Measurements from ENCODE around the gene SLC17A7. TPM values are rescaled to one million over a fixed set of nuclear protein-coding genes. Genes with fewer than 3 reads are reported as not detected.

SLC17A7 gene
- total and polyA plus RNA-seq, 2 of the 13 experiments (the other 11 are each of a cell fraction or from before 2014, with no cell fraction given), result 0.32 TPM; not detected in 1

DNA sequence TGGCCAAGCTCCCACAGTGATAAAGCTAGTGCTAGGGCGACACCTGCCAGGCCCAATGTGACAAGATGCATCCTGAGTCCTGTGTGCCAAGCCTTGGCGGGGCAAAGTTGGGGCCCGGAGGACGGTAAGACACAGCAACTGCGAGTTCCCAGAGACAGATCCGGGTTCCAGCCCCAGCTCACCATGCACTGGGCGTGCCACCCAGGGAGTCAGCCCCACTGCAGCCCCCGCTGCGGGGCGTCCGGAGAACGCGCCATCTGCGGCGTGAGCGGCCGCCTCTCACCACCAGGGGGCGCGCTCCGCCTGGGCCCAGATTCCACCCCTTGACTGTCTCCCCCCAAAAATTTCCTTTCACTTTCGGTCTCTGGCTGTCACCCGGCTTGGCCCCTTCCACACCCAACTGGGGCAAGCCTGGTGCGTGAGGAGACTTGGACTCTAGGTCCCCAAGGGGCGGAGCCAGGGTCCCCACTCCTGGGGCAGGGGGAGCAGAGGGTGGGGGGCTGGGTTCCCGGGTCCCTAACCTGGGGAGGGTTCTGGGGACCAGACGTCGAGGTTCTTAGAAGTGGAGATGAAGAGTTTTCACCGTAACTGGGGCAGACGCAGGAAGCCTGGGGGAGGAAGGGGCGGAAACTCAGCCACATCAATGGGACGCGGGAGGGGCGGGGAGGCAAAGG is 32.7 kb upstream of the SLC17A7 start, which contains the start of gene FLT3LG (continued):
- TF ChIP-seq, protein P1, sequence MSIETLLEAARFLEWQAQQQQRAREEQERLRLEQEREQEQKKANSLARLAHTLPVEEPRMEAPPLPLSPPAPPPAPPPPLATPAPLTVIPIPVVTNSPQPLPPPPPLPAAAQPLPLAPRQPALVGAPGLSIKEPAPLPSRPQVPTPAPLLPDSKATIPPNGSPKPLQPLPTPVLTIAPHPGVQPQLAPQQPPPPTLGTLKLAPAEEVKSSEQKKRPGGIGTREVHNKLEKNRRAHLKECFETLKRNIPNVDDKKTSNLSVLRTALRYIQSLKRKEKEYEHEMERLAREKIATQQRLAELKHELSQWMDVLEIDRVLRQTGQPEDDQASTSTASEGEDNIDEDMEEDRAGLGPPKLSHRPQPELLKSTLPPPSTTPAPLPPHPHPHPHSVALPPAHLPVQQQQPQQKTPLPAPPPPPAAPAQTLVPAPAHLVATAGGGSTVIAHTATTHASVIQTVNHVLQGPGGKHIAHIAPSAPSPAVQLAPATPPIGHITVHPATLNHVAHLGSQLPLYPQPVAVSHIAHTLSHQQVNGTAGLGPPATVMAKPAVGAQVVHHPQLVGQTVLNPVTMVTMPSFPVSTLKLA (IDR thresholded peaks at IDR 0.05), result no peak
- TF ChIP-seq ZNF274 (CRISPR knock-in tag; IDR thresholded peaks at IDR 0.05) (no peak), BRCA1 (CRISPR knock-in tag; IDR thresholded peaks at IDR 0.05) (no peak), TBL1XR1 (IDR thresholded peaks at IDR 0.05; ENCODE audit: borderline replicate concordance, low read length, partially characterized antibody) (no peak), ZNF331 (CRISPR knock-in tag; IDR thresholded peaks at IDR 0.05) (peak; percentile 32; the same call in 1 of the 2 replicates), NFE2 (CRISPR knock-in tag; IDR thresholded peaks at IDR 0.05) (no peak), FOXJ3 (CRISPR knock-in tag; IDR thresholded peaks at IDR 0.05; ENCODE audit: borderline replicate concordance) (no peak), KLF11 (CRISPR knock-in tag; IDR thresholded peaks at IDR 0.05) (no peak), DMAP1 (CRISPR knock-in tag; IDR thresholded peaks at IDR 0.05) (peak; percentile 39; the same call in 1 of the 2 replicates), TOE1 (CRISPR knock-in tag; IDR thresholded peaks at IDR 0.05) (no peak), ZNF720 (CRISPR knock-in tag; IDR thresholded peaks at IDR 0.05) (no peak), FLYWCH1 (CRISPR knock-in tag; IDR thresholded peaks at IDR 0.05) (no peak), EEA1 (CRISPR knock-in tag; IDR thresholded peaks at IDR 0.05; ENCODE audit: borderline replicate concordance) (no peak), XBP1 (CRISPR knock-in tag; IDR thresholded peaks at IDR 0.05) (no peak), KDM6A (CRISPR knock-in tag; IDR thresholded peaks at IDR 0.05; ENCODE audit: low read depth) (no peak), BORCS8-MEF2B (CRISPR knock-in tag; IDR thresholded peaks at IDR 0.05) (no peak; the same call in 1 of the 2 replicates), SPEN (CRISPR knock-in tag; IDR thresholded peaks at IDR 0.05; ENCODE audit: low read depth) (no peak), KAT2B (IDR thresholded peaks at IDR 0.05; ENCODE audit: borderline replicate concordance, low read depth, low read length) (no peak)
- TF ChIP-seq, protein P2, sequence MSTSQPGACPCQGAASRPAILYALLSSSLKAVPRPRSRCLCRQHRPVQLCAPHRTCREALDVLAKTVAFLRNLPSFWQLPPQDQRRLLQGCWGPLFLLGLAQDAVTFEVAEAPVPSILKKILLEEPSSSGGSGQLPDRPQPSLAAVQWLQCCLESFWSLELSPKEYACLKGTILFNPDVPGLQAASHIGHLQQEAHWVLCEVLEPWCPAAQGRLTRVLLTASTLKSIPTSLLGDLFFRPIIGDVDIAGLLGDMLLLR (CRISPR knock-in tag; IDR thresholded peaks at IDR 0.05), result no peak
- TF ChIP-seq, protein P3, sequence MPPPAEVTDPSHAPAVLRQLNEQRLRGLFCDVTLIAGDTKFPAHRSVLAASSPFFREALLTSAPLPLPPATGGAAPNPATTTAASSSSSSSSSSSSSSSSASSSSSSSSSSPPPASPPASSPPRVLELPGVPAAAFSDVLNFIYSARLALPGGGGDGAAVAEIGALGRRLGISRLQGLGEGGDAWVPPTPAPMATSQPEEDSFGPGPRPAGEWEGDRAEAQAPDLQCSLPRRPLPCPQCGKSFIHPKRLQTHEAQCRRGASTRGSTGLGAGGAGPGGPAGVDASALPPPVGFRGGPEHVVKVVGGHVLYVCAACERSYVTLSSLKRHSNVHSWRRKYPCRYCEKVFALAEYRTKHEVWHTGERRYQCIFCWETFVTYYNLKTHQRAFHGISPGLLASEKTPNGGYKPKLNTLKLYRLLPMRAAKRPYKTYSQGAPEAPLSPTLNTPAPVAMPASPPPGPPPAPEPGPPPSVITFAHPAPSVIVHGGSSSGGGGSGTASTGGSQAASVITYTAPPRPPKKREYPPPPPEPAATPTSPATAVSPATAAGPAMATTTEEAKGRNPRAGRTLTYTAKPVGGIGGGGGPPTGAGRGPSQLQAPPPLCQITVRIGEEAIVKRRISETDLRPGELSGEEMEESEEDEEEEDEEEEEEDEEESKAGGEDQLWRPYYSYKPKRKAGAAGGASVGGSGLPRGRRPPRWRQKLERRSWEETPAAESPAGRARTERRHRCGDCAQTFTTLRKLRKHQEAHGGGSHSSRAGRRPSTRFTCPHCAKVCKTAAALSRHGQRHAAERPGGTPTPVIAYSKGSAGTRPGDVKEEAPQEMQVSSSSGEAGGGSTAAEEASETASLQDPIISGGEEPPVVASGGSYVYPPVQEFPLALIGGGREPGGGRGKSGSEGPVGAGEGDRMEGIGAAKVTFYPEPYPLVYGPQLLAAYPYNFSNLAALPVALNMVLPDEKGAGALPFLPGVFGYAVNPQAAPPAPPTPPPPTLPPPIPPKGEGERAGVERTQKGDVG (CRISPR knock-in tag; IDR thresholded peaks at IDR 0.05; ENCODE audit: borderline replicate concordance), result no peak
- TF ChIP-seq, protein P4, sequence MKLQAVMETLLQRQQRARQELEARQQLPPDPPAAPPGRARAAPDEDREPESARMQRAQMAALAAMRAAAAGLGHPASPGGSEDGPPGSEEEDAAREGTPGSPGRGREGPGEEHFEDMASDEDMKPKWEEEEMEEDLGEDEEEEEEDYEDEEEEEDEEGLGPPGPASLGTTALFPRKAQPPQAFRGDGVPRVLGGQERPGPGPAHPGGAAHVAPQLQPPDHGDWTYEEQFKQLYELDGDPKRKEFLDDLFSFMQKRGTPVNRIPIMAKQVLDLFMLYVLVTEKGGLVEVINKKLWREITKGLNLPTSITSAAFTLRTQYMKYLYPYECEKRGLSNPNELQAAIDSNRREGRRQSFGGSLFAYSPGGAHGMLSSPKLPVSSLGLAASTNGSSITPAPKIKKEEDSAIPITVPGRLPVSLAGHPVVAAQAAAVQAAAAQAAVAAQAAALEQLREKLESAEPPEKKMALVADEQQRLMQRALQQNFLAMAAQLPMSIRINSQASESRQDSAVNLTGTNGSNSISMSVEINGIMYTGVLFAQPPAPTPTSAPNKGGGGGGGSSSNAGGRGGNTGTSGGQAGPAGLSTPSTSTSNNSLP (IDR thresholded peaks at IDR 0.05; ENCODE audit: low read depth, low read length), result no peak
- TF ChIP-seq, protein P5, sequence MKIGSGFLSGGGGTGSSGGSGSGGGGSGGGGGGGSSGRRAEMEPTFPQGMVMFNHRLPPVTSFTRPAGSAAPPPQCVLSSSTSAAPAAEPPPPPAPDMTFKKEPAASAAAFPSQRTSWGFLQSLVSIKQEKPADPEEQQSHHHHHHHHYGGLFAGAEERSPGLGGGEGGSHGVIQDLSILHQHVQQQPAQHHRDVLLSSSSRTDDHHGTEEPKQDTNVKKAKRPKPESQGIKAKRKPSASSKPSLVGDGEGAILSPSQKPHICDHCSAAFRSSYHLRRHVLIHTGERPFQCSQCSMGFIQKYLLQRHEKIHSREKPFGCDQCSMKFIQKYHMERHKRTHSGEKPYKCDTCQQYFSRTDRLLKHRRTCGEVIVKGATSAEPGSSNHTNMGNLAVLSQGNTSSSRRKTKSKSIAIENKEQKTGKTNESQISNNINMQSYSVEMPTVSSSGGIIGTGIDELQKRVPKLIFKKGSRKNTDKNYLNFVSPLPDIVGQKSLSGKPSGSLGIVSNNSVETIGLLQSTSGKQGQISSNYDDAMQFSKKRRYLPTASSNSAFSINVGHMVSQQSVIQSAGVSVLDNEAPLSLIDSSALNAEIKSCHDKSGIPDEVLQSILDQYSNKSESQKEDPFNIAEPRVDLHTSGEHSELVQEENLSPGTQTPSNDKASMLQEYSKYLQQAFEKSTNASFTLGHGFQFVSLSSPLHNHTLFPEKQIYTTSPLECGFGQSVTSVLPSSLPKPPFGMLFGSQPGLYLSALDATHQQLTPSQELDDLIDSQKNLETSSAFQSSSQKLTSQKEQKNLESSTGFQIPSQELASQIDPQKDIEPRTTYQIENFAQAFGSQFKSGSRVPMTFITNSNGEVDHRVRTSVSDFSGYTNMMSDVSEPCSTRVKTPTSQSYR (CRISPR knock-in tag; IDR thresholded peaks at IDR 0.05; ENCODE audit: borderline replicate concordance), result no peak
